Measurements from ENCODE around the gene SMR3A.

SMR3A gene

GRCh38 chr4:70360460-70360859 lies at the start of gene SMR3A:
TSS of gene SMR3A (plus strand) at chr4:70360760. CDS start at chr4:70362116, 1,356 bp downstream.
- DNase-seq = no peak

- DNase-seq = no peak
These were observed 46.8 kb upstream of the SMR3A start for GRCh38 chr4:70313736-70314135.

GRCh38 chr4:70315928-70316327 lies 44.6 kb upstream of the SMR3A start:
- no peak for DNase-seq

GRCh38 chr4:70326052-70326451 lies 34.5 kb upstream of the SMR3A start:
- no peak for DNase-seq

GRCh38 chr4:70334681-70335080 lies 25.9 kb upstream of the SMR3A start, which contains the start of gene CABS1:
TSS of gene CABS1 (plus strand) at chr4:70334981. CDS start at chr4:70335040, 59 bp downstream.
- DNase-seq = no peak

- DNase-seq = no peak
These were observed 24.5 kb upstream of the SMR3A start for GRCh38 chr4:70336043-70336442.

GRCh38 chr4:70337886-70338420 lies 22.6 kb upstream of the SMR3A start:
- no peak for DNase-seq

GRCh38 chr4:70356185-70356584 lies 4.4 kb upstream of the SMR3A start:
- DNase-seq = no peak

- no peak for DNase-seq
These were observed 1.4 kb upstream of the SMR3A start for GRCh38 chr4:70359115-70359661.

- no peak for DNase-seq
These were observed 3.4 kb downstream of the SMR3A start for GRCh38 chr4:70364002-70364401.

GRCh38 chr4:70365479-70365878 lies 4.9 kb downstream of the SMR3A start:
- no peak for DNase-seq

- no peak for DNase-seq
These were observed 7.3 kb downstream of the SMR3A start for GRCh38 chr4:70367813-70368212.

GRCh38 chr4:70371987-70372386 lies 11.4 kb downstream of the SMR3A start:
- DNase-seq = no peak

GRCh38 chr4:70372760-70373159 lies 12.2 kb downstream of the SMR3A start:
- DNase-seq = no peak

GRCh38 chr4:70380578-70380977 lies 20.0 kb downstream of the SMR3A start:
- no peak for DNase-seq

- DNase-seq = no peak
These were observed 22.2 kb downstream of the SMR3A start, which contains the start of gene SMR3B for GRCh38 chr4:70382691-70383181. TSS of gene SMR3B (plus strand) at chr4:70383131. CDS start at chr4:70384511, 1,380 bp downstream.

GRCh38 chr4:70392057-70392776 lies 31.7 kb downstream of the SMR3A start:
- DNase-seq = no peak

- no peak for DNase-seq
These were observed 37.0 kb downstream of the SMR3A start, which contains the start of gene OPRPN for GRCh38 chr4:70397580-70397979. TSS of gene OPRPN (plus strand) at chr4:70397940. CDS start at chr4:70399286, 1,346 bp downstream.

GRCh38 chr4:70399319-70399718 lies 38.8 kb downstream of the SMR3A start:
- no peak for DNase-seq

- DNase-seq = no peak
These were observed 42.2 kb downstream of the SMR3A start for GRCh38 chr4:70402762-70403161.

- DNase-seq = no peak
These were observed 45.2 kb downstream of the SMR3A start for GRCh38 chr4:70405765-70406164.

Measured in NCI-H187 (cell line).